Measurements from ENCODE around the gene VPS13D.

The VPS13D gene

DNA sequence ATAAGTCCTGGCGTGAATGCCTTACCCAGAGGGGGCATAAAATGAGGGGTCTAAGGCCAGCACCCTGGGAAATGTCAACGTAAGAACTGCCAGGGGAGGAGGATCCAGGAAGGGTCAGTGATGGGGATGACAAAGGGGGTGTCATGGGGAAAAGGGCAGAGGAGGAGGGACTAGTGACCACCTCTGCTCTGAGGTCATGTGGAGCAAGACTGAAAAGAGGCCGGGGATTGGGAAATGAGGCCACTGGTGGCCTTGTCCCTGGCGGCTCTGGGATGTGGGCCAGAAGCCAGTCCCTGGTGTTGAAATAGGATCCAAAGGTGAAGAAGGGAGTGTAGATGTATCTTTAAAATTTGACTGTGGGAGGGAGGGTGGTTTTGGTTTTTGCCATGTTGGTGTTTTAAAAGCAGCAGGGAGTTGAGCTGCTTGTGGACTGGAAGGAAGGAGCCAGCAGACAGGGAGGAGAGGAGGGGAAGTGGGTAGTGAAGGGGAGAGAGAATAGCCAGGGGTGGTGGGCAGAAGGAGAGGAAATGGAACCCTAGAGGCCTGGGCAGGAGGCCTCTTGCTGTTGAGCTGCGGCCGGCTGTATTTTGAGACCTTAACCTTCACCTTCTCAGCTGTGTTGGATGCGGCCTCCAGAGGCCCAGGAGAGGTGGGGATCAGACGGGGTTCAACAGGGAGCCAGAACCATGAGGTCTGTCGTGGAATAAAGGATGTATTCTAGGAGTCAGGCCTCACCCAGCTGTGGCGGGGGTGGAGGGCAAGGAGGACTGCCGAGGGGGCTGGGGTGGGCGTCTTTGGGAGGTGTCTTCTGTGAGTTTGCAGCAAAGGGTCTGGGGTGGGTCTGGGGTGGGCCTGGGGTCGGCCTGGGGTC, 295.7 kb downstream of the VPS13D start:
- H3K27me3 ChIP-seq (ENCODE audit: insufficient read depth, low read length) = no peaks in the 10 kb centered on the region
- no peak overlapping the region for H2AFZ ChIP-seq (ENCODE audit: low read length, unreplicated experiment)
- peaks cover 13% of the 10 kb centered on the region for H3K4me1 ChIP-seq (ENCODE audit: control insufficient read depth, insufficient read depth, low read length, unreplicated experiment)
- H3K36me3 ChIP-seq (ENCODE audit: insufficient read depth, low read length) = no peaks in the 10 kb centered on the region
- no peak overlapping the region for H3K4me3 ChIP-seq (ENCODE audit: low read depth, low read length)
- no peaks in the 10 kb centered on the region for H3K79me2 ChIP-seq (ENCODE audit: control insufficient read depth, insufficient read depth, low read length, unreplicated experiment)
- H3K27ac ChIP-seq (ENCODE audit: low read depth, low read length) = no peak overlapping the region

DNA sequence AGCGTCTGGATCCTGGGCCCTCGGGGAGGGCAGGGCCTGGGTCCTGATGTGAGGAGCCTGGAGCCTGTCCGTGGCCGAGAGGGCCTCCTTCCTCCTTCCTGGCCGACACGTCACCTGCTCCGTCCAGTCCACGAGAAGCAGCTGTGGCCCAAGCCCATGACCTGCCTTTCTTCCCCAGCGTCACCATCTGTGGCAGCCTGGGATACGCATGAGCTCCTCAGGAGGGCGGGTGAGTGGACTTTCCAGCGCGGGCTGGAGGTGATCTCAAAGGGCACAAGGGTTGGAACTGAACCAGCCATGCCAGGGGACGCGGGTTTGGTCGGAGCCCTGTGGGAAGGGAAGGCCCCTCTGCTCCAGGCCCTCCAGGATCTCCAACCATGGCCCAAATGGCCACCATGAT, 297.7 kb downstream of the VPS13D start:
- Histone ChIP-seq H3K4me1 (ENCODE audit: control insufficient read depth, insufficient read depth, low read length, unreplicated experiment) (peaks cover 13% of the 10 kb centered on the region), H3K27me3 (ENCODE audit: insufficient read depth, low read length) (no peaks in the 10 kb centered on the region), H3K36me3 (ENCODE audit: insufficient read depth, low read length) (no peaks in the 10 kb centered on the region), H3K79me2 (ENCODE audit: control insufficient read depth, insufficient read depth, low read length, unreplicated experiment) (no peaks in the 10 kb centered on the region), H3K27ac (ENCODE audit: low read depth, low read length) (no peak overlapping the region), H2AFZ (ENCODE audit: low read length, unreplicated experiment) (no peak overlapping the region), H3K4me3 (ENCODE audit: low read depth, low read length) (no peak overlapping the region)

- no peaks in the 10 kb centered on the region for H3K27me3 ChIP-seq (ENCODE audit: insufficient read depth, low read length)
- peaks cover 13% of the 10 kb centered on the region for H3K4me1 ChIP-seq (ENCODE audit: control insufficient read depth, insufficient read depth, low read length, unreplicated experiment)
- no peak overlapping the region for H2AFZ ChIP-seq (ENCODE audit: low read length, unreplicated experiment)
- H3K36me3 ChIP-seq (ENCODE audit: insufficient read depth, low read length) = no peaks in the 10 kb centered on the region
- no peak overlapping the region for H3K4me3 ChIP-seq (ENCODE audit: low read depth, low read length)
- no peak overlapping the region for H3K27ac ChIP-seq (ENCODE audit: low read depth, low read length)
- H3K79me2 ChIP-seq (ENCODE audit: control insufficient read depth, insufficient read depth, low read length, unreplicated experiment) = no peaks in the 10 kb centered on the region
Observed at GRCh38 chr1:12528021-12528852, 298.4 kb downstream of the VPS13D start.

DNA sequence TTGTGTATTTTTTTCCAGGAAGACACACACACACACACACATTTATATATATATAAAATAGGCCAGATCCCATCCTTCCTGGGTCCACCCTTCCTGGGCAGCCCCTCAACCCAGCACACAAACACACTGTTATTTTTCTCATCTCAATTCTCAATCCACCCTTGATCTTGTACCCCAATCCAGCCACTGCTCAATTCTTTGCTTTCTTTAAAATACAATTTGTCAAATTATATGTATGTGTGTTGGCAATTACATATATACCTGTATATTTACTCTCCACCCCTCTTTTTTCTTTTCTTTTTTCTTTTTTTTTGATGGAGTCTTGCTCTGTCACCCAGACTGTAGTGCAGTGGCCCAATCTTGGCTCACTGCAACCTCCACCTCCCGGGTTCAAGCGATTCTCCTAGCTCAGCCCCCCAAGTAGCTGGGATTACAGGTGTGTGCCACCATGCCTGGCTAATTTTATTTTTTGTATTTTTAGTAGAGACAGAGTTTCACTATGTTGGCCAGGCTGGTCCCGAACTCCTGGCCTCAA, 299.9 kb downstream of the VPS13D start:
- Histone ChIP-seq H3K4me3 (ENCODE audit: low read depth, low read length) (no peak overlapping the region), H3K27me3 (ENCODE audit: insufficient read depth, low read length) (no peaks in the 10 kb centered on the region), H3K27ac (ENCODE audit: low read depth, low read length) (no peak overlapping the region), H3K4me1 (ENCODE audit: control insufficient read depth, insufficient read depth, low read length, unreplicated experiment) (peaks cover 13% of the 10 kb centered on the region), H3K79me2 (ENCODE audit: control insufficient read depth, insufficient read depth, low read length, unreplicated experiment) (no peaks in the 10 kb centered on the region), H3K36me3 (ENCODE audit: insufficient read depth, low read length) (no peaks in the 10 kb centered on the region), H2AFZ (ENCODE audit: low read length, unreplicated experiment) (no peak overlapping the region)

GRCh38 chr1:12530462-12531178, 300.8 kb downstream of the VPS13D start:
- Histone ChIP-seq H3K27ac (ENCODE audit: low read depth, low read length) (no peak overlapping the region), H3K4me3 (ENCODE audit: low read depth, low read length) (no peak overlapping the region), H3K36me3 (ENCODE audit: insufficient read depth, low read length) (no peaks in the 10 kb centered on the region), H3K4me1 (ENCODE audit: control insufficient read depth, insufficient read depth, low read length, unreplicated experiment) (peaks cover 12% of the 10 kb centered on the region), H2AFZ (ENCODE audit: low read length, unreplicated experiment) (no peak overlapping the region), H3K27me3 (ENCODE audit: insufficient read depth, low read length) (peaks cover 2% of the 10 kb centered on the region; the same call in 1 of the 2 replicates), H3K79me2 (ENCODE audit: control insufficient read depth, insufficient read depth, low read length, unreplicated experiment) (no peaks in the 10 kb centered on the region)

DNA sequence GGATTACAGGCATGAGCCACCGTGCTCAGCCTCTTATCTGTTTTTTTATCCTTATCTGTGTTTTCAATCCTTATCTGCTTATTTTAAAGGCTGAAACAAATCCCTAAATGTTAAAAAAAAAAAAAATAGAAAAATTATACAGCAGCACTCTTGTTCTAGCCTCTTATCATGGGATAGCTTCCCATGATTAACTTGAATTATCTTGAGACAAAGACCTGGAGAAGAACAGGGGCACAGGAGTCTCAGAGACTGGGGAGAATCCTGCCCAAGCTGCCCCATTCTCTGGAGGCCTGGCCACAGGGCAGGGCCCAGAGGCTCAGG, 301.3 kb downstream of the VPS13D start:
- Histone ChIP-seq H3K4me3 (ENCODE audit: low read depth, low read length) (no peak overlapping the region), H3K79me2 (ENCODE audit: control insufficient read depth, insufficient read depth, low read length, unreplicated experiment) (no peaks in the 10 kb centered on the region), H3K4me1 (ENCODE audit: control insufficient read depth, insufficient read depth, low read length, unreplicated experiment) (peaks cover 10% of the 10 kb centered on the region), H2AFZ (ENCODE audit: low read length, unreplicated experiment) (no peak overlapping the region), H3K36me3 (ENCODE audit: insufficient read depth, low read length) (no peaks in the 10 kb centered on the region), H3K27me3 (ENCODE audit: insufficient read depth, low read length) (peaks cover 3% of the 10 kb centered on the region; the same call in 1 of the 2 replicates), H3K27ac (ENCODE audit: low read depth, low read length) (no peak overlapping the region)

GRCh38 chr1:12532405-12533315, 302.8 kb downstream of the VPS13D start:
- H3K4me3 ChIP-seq (ENCODE audit: low read depth, low read length) = no peak overlapping the region
- H3K79me2 ChIP-seq (ENCODE audit: control insufficient read depth, insufficient read depth, low read length, unreplicated experiment) = no peaks in the 10 kb centered on the region
- H2AFZ ChIP-seq (ENCODE audit: low read length, unreplicated experiment) = no peak overlapping the region
- H3K27ac ChIP-seq (ENCODE audit: low read depth, low read length) = no peak overlapping the region
- H3K27me3 ChIP-seq (ENCODE audit: insufficient read depth, low read length) = peaks cover 8% of the 10 kb centered on the region; the same call in 1 of the 2 replicates
- H3K36me3 ChIP-seq (ENCODE audit: insufficient read depth, low read length) = no peaks in the 10 kb centered on the region
- H3K4me1 ChIP-seq (ENCODE audit: control insufficient read depth, insufficient read depth, low read length, unreplicated experiment) = peaks cover 10% of the 10 kb centered on the region

DNA sequence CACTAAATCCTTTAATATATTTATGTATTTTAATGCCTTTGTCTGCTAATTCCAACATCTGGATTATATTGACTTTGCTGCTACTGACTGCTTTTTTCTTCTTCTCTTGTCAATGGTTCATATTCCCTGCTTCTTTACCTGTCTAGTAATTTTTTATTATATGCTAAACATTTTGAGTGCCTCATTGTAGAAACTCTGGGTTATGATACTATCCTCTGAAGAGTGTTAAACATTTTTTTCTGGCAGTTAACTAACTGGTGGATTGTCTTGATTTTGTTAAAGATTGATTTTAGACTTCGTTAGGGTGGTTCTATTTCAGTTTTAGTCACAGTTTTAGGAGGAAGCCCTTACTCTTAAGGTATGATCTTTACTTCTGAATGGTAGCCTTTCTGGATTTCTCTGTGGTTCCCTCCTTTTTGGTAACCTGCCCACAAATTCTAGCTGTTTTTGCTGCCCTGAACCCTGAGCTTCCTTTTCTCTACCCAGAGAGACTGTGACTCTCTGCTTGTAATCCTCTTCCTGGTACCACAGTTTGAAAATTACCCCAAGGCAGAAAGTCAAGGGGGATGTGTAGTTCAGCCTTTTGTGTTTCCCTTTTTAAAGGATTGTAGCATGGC, 306.3 kb downstream of the VPS13D start:
- Histone ChIP-seq H3K79me2 (ENCODE audit: control insufficient read depth, insufficient read depth, low read length, unreplicated experiment) (no peaks in the 10 kb centered on the region), H3K4me1 (ENCODE audit: control insufficient read depth, insufficient read depth, low read length, unreplicated experiment) (peaks cover 5% of the 10 kb centered on the region), H2AFZ (ENCODE audit: low read length, unreplicated experiment) (no peak overlapping the region)

DNA sequence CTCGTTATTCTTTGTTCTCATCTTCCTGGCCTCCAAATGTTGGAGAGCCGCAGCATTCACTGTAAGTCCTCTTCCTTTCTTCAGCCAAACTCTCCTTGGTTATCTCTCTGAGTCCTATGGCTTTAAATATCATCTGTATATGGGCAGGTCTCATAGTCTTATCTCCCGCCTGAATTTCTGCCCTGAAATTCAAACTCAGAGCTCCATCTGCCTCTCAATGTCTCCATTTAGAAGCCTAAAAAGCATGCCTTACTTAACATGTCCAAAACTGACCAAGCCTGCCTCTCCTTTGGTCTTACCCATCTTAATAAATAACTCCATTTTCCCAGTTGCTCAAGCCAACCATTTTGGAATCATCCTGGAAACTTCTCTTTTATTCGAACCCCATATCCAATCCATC, 307.5 kb downstream of the VPS13D start:
- Histone ChIP-seq H3K4me3 (ENCODE audit: low read depth, low read length) (no peak overlapping the region), H3K36me3 (ENCODE audit: insufficient read depth, low read length) (no peaks in the 10 kb centered on the region), H3K27me3 (ENCODE audit: insufficient read depth, low read length) (peaks cover 9% of the 10 kb centered on the region; the same call in 1 of the 2 replicates), H3K27ac (ENCODE audit: low read depth, low read length) (no peak overlapping the region), H3K79me2 (ENCODE audit: control insufficient read depth, insufficient read depth, low read length, unreplicated experiment) (no peaks in the 10 kb centered on the region), H2AFZ (ENCODE audit: low read length, unreplicated experiment) (no peak overlapping the region), H3K4me1 (ENCODE audit: control insufficient read depth, insufficient read depth, low read length, unreplicated experiment) (peaks cover 5% of the 10 kb centered on the region)

More for the DNA sequence above, 306.3 kb downstream of the VPS13D start:
- Histone ChIP-seq H3K27ac (ENCODE audit: low read depth, low read length) (no peak overlapping the region), H3K4me3 (ENCODE audit: low read depth, low read length) (no peak overlapping the region), H3K27me3 (ENCODE audit: insufficient read depth, low read length) (peaks cover 9% of the 10 kb centered on the region; the same call in 1 of the 2 replicates), H3K36me3 (ENCODE audit: insufficient read depth, low read length) (no peaks in the 10 kb centered on the region)

Measured in ACC112 (cell line).